H1 (cell line): ENCODE measurements around the gene REG3G. TPM values are rescaled to one million over a fixed set of nuclear protein-coding genes. Genes with fewer than 3 reads are reported as not detected.

Experiments used
- CBX8 ChIP-seq: fragments of 300-800, 300-1000 bp; sonication (generic); IDR thresholded peaks from 2 replicates; pipeline ENCODE4 v1.7.1; 2016; ENCODE audit warnings: low read depth, low read length, borderline replicate concordance
- CEBPB ChIP-seq: IDR thresholded peaks from 2 replicates; pipeline ENCODE4 v1.6.1; 2012; ENCODE audit warnings: low read depth, low read length
- EP300 ChIP-seq, 2 experiments: IDR thresholded peaks; 1 replicate in 1 of 2; 2 replicates in 1 of 2; pipeline ENCODE4 v1.6.1; 2011 to 2012; ENCODE audit warnings: low read depth in 2 of 2, low read length in 2 of 2, mild to moderate bottlenecking in 2 of 2, borderline replicate concordance in 1 of 2, inconsistent platforms in 1 of 2, moderate library complexity in 1 of 2
- MAFK ChIP-seq: IDR thresholded peaks from 2 replicates; pipeline ENCODE4 v1.6.1; 2012; ENCODE audit warnings: low read depth, mild to moderate bottlenecking, improper control_type of control experiment, low read length
- SP1 ChIP-seq: IDR thresholded peaks from 2 replicates; pipeline ENCODE4 v1.6.1; 2011; ENCODE audit warnings: low read depth, low read length
- SP2 ChIP-seq: IDR thresholded peaks from 2 replicates; pipeline ENCODE4 v1.6.1; 2012; ENCODE audit warnings: mild to moderate bottlenecking, low read length, inconsistent platforms
- TAF1 ChIP-seq: IDR thresholded peaks from 2 replicates; pipeline ENCODE4 v1.6.1; 2011; ENCODE audit warnings: mild to moderate bottlenecking, low read depth, low read length
- ZNF274 ChIP-seq: IDR thresholded peaks from 2 replicates; pipeline ENCODE4 v1.7.0; 2012; ENCODE audit warnings: low read length, borderline replicate concordance; ENCODE audit errors: extremely low read depth
- polyA plus RNA-seq, 7 experiments: library from polyadenylated mRNA; depleted of rRNA in 3 of 7; stranded (reverse) in 5 of 7; unstranded in 2 of 7; fragments of >200 nt in 5 of 7; fragments of 200-250 nt in 2 of 7; gene quantifications; 1 replicate in 5 of 7; 2 replicates in 1 of 7; 4 replicates in 1 of 7; pipeline versions ENCODE4 v1.2.1 to v1.2.3, GENCODE V29; 2011 to 2013; ENCODE audit warnings: missing spikeins in 2 of 7, mixed read lengths in 2 of 7
- total RNA-seq: library from RNA; stranded (reverse); fragmentation: NEBNext Ultra II Directional; extraction: Animal tissue kit (Norgen Biotek cat#: 25700); gene quantifications from 2 replicates; pipeline ENCODE4 v1.2.1, GENCODE V29; 2021

REG3G gene
- total and polyA plus RNA-seq, 2 of the 8 experiments (the other 6 are each of a cell fraction or from before 2014, with no cell fraction given), result not detected

GRCh38 chr2:78980871-78981270, 44.6 kb upstream of the REG3G start (continued):
- TF ChIP-seq SP1 (no peak), TAF1 (no peak), SP2 (no peak), MAFK (no peak), CBX8 (no peak), CEBPB (no peak), ZNF274 (no peak), EP300 (IDR thresholded peaks at IDR 0.05; ENCODE audit: borderline replicate concordance in 1 of 2, low read depth in 2 of 2, low read length in 2 of 2) (no peak)
- TF ChIP-seq, all 59 proteins: peak for 0
